SK-N-SH treated with all-trans-retinoic acid at 6 μM for 48 hours (cell line): ENCODE data around the gene MACIR.

Experiments used
- ATAC-seq: fragments of 200-7000 bp; cut with Tn5 transposase; 3 replicates; pipeline ENCODE4 v1.9.1; 2020; ENCODE audit warnings: mild to moderate bottlenecking, moderate library complexity
- ARNTL ChIP-seq: fragments of 450-650 bp; formaldehyde crosslinking; IDR thresholded peaks from 2 replicates; pipeline ENCODE4 v1.5.0; 2020; ENCODE audit warnings: low read depth, mild to moderate bottlenecking, moderate library complexity, borderline replicate concordance
- BACH2 ChIP-seq: fragments of 250-450 bp; sonication (Bioruptor Pico); IDR thresholded peaks from 2 replicates; pipeline ENCODE4 v1.9.0; 2021; ENCODE audit warnings: mild to moderate bottlenecking, borderline replicate concordance
- CREB5 ChIP-seq: fragments of 250-450 bp; sonication (Bioruptor Pico); IDR thresholded peaks from 2 replicates; pipeline ENCODE4 v1.5.1; 2020; ENCODE audit warnings: low read depth, mild to moderate bottlenecking, moderate library complexity
- CSRNP3 ChIP-seq: fragments of 250-450 bp; sonication (Bioruptor Pico); IDR thresholded peaks from 2 replicates; pipeline ENCODE4 v1.5.1; 2021; ENCODE audit warnings: mild to moderate bottlenecking, moderate library complexity
- ESRRG ChIP-seq: fragments of 250-450 bp; sonication (Bioruptor Pico); IDR thresholded peaks from 2 replicates; pipeline ENCODE4 v1.6.1; 2021; ENCODE audit warnings: mild to moderate bottlenecking
- GLIS3 ChIP-seq: fragments of 250-450 bp; sonication (Bioruptor Pico); IDR thresholded peaks from 2 replicates; pipeline ENCODE4 v1.5.0; 2020; ENCODE audit warnings: mild to moderate bottlenecking, moderate library complexity
- ISL1 ChIP-seq: fragments of 250-450 bp; sonication (Bioruptor Pico); IDR thresholded peaks from 2 replicates; pipeline ENCODE4 v2.1.2; 2022; ENCODE audit warnings: mild to moderate bottlenecking, moderate library complexity
- PATZ1 ChIP-seq: fragments of 250-450 bp; sonication (Bioruptor Pico); IDR thresholded peaks from 2 replicates; pipeline ENCODE4 v1.8.0; 2020; ENCODE audit warnings: mild to moderate bottlenecking, moderate library complexity, borderline replicate concordance
- POU6F1 ChIP-seq: fragments of 250-450 bp; sonication (Bioruptor Pico); IDR thresholded peaks from 2 replicates; pipeline ENCODE4 v1.8.0; 2021; ENCODE audit warnings: low read depth, mild to moderate bottlenecking, moderate library complexity, borderline replicate concordance
- PPARA ChIP-seq: fragments of 250-450 bp; sonication (Bioruptor Pico); IDR thresholded peaks from 2 replicates; pipeline ENCODE4 v1.5.0; 2020; ENCODE audit warnings: mild to moderate bottlenecking, borderline replicate concordance
- RARB ChIP-seq: fragments of 250-450 bp; sonication (Bioruptor Pico); IDR thresholded peaks from 2 replicates; pipeline ENCODE4 v1.8.0; 2021; ENCODE audit warnings: mild to moderate bottlenecking, moderate library complexity
- SNAI2 ChIP-seq: fragments of 250-450 bp; sonication (Bioruptor Pico); IDR thresholded peaks from 2 replicates; pipeline ENCODE4 v1.5.0; 2020; ENCODE audit warnings: mild to moderate bottlenecking, moderate library complexity
- TCF4 ChIP-seq: fragments of 250-450 bp; sonication (Bioruptor Pico); IDR thresholded peaks from 2 replicates; pipeline ENCODE4 v1.8.0; 2021; ENCODE audit warnings: mild to moderate bottlenecking, moderate library complexity, borderline replicate concordance
- TSHZ2 ChIP-seq: fragments of 250-450 bp; sonication (Bioruptor Pico); IDR thresholded peaks from 2 replicates; pipeline ENCODE4 v1.5.0; 2020; ENCODE audit warnings: mild to moderate bottlenecking, moderate library complexity
- ZC3H10 ChIP-seq: fragments of 250-450 bp; sonication (Bioruptor Pico); IDR thresholded peaks from 2 replicates; pipeline ENCODE4 v1.5.1; 2021; ENCODE audit warnings: mild to moderate bottlenecking, moderate library complexity
- ZFP3 ChIP-seq: fragments of 250-450 bp; sonication (Bioruptor Pico); IDR thresholded peaks from 2 replicates; pipeline ENCODE4 v1.5.0; 2020; ENCODE audit warnings: mild to moderate bottlenecking, moderate library complexity
- ZFP30 ChIP-seq: fragments of 450-650 bp; formaldehyde crosslinking; IDR thresholded peaks from 2 replicates; pipeline ENCODE4 v1.5.0; 2022; ENCODE audit warnings: mild to moderate bottlenecking, moderate library complexity
- ZNF565 ChIP-seq: fragments of 450-650 bp; formaldehyde crosslinking; conservative IDR thresholded peaks from 2 replicates; pipeline ENCODE4 v1.5.0; 2020; ENCODE audit warnings: low read depth, mild to moderate bottlenecking, moderate library complexity
- ZNF70 ChIP-seq: fragments of 450-650 bp; formaldehyde crosslinking; IDR thresholded peaks from 2 replicates; pipeline ENCODE4 v1.5.0; 2020; ENCODE audit warnings: mild to moderate bottlenecking, moderate library complexity
- ZNF8 ChIP-seq: fragments of 450-650 bp; formaldehyde crosslinking; IDR thresholded peaks from 2 replicates; pipeline ENCODE4 v1.5.0; 2020; ENCODE audit warnings: mild to moderate bottlenecking, moderate library complexity

The MACIR gene

GRCh38 chr5:103264508-103264907 is 5.9 kb downstream of the MACIR start:
- ATAC-seq: no peak
- TF ChIP-seq POU6F1 (CRISPR knock-in tag): no peak

GRCh38 chr5:103270581-103270980 is 12.0 kb downstream of the MACIR start:
- no peak for ATAC-seq
- TF ChIP-seq PATZ1 (no peak), RARB (CRISPR knock-in tag) (no peak)

- no peak for ATAC-seq
Observed at GRCh38 chr5:103271570-103272289, 13.2 kb downstream of the MACIR start.

More at GRCh38 chr5:103271570-103272289, 13.2 kb downstream of the MACIR start:
- TF ChIP-seq TCF4 (CRISPR knock-in tag): no peak
- no peak for TF ChIP-seq ZFP3 (CRISPR knock-in tag)
- TF ChIP-seq PPARA (CRISPR knock-in tag): no peak
- TF ChIP-seq SNAI2 (CRISPR knock-in tag): no peak
- TF ChIP-seq ZFP30 (CRISPR knock-in tag): no peak
- no peak for TF ChIP-seq ARNTL (CRISPR knock-in tag)
- no peak for TF ChIP-seq RARB (CRISPR knock-in tag)
- no peak for TF ChIP-seq ISL1 (CRISPR knock-in tag)
- no peak for TF ChIP-seq PATZ1
- TF ChIP-seq ZNF8 (CRISPR knock-in tag): no peak
- TF ChIP-seq ZNF70 (CRISPR knock-in tag): no peak
- TF ChIP-seq CSRNP3: no peak
- TF ChIP-seq ZC3H10 (CRISPR knock-in tag): no peak
- TF ChIP-seq ZNF565 (CRISPR knock-in tag): no peak
- no peak for TF ChIP-seq CREB5
- TF ChIP-seq TSHZ2 (CRISPR knock-in tag): no peak
- TF ChIP-seq POU6F1 (CRISPR knock-in tag): no peak
- no peak for TF ChIP-seq GLIS3 (CRISPR knock-in tag)
- no peak for TF ChIP-seq ESRRG (CRISPR knock-in tag)
- no peak; the same call in 1 of the 2 replicates for TF ChIP-seq BACH2 (CRISPR knock-in tag)
